GM12873 (cell line): ENCODE measurements around the gene ZNF423.

Experiments
- TF ChIP-seq, protein P1 (sequence below): IDR thresholded peaks from 2 replicates; pipeline ENCODE4 v1.5.1; 2012; ENCODE audit warnings: low read depth, mild to moderate bottlenecking, moderate library complexity, low read length, control low read depth; ENCODE audit not compliant: insufficient read depth; ENCODE audit errors: missing control alignments

The ZNF423 gene

DNA sequence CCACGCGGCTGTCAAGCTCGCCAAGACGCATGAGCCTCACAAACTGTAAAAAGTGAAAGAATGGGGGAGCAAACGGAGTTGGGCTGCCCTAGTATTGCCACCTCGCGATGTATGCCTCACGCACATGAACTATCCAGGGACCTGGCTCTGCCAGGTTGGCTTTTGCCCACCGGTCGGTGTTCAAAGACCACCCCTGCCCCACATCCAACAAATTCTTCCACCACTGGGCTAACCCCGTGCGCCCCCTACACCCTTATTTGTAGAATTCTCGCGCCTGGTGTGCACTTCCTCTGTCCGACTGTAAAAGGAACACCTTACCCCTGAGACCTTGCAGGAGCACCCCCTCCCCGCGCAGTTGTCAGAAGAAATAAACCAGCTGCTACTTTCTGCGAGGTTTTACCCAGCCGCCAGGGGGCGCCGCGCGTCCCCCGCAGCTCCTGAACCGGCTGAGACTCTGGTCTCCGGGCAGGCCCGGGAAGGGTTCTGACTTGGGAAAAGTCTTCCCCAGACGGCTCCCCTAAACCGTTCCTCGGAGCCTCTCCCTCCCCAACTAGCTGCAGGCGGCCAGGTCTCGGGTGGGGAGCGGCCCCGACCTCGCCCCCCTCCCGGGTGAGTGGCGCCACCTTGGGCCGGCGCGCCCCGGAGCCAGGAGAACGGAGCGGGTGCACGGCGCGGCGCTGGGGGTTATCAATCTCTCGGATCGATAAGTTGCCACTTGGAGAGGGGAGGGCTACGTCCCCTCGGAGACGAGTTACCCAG, 1.7 kb upstream of the ZNF423 start:
- TF ChIP-seq, protein P1, sequence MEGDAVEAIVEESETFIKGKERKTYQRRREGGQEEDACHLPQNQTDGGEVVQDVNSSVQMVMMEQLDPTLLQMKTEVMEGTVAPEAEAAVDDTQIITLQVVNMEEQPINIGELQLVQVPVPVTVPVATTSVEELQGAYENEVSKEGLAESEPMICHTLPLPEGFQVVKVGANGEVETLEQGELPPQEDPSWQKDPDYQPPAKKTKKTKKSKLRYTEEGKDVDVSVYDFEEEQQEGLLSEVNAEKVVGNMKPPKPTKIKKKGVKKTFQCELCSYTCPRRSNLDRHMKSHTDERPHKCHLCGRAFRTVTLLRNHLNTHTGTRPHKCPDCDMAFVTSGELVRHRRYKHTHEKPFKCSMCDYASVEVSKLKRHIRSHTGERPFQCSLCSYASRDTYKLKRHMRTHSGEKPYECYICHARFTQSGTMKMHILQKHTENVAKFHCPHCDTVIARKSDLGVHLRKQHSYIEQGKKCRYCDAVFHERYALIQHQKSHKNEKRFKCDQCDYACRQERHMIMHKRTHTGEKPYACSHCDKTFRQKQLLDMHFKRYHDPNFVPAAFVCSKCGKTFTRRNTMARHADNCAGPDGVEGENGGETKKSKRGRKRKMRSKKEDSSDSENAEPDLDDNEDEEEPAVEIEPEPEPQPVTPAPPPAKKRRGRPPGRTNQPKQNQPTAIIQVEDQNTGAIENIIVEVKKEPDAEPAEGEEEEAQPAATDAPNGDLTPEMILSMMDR = peak; percentile 66

DNA sequence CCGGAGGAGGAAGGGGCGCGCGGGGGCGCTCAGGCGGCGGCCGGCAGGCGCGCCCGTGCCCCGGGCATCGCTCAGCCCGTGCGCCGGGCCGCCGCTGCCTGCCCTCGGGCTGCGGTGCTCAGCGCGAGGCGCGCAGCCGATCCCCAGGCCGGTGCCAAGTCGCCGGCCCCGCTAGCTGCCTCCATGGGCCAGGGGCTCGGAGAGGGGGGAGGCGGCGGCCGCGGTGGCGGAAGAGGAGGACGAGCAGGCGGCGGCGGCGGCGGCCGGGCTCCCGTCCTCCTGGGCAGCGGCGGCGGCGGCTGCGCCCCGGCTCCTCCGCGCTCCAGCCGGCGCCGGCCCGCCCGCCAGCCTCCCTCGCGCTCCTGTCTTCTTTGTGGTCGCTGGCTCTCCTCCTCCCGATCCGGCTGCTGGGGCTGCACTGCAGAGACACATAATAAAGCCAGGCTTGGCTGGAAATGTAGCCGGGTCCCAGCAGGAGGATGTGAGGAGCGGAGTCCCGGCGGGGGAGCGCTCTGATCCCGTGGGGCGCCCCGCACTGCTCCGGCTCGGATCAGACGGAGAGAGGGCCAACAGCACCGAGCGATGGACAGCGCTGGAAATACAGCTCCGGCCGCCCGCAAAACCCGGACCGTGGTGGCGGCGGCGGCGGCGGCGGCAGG, 889 bp upstream of the ZNF423 start:
- TF ChIP-seq, protein P1 = no peak

DNA sequence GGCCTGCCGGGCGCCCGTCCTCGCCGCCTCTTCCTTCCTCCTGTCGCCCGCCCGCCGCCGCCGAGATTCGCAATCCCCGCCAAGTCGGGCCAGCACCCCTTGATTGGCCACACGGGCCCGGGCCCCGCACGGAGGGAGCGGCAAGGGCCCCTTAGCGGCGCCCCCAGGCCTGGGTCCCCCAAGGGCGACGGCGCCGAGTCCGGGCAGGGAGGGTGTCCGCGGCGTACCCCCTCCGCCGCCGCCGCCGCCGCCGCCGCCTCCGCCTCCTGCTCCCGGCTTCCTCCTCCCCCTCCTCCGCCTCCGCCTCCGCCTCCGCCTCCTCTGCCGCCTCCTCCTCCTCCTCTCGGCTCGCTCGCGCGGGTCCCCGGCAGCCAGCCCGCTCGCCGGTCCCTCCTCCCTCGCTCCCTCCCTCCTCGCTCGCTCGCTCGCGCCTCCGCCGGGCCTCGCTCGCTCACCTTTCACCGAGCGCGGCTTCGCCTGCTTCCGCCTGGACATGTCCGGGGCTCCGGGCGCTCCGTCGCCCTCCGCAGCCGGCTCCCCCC, 561 bp downstream of the ZNF423 start:
- TF ChIP-seq, protein P1 = no peak

DNA sequence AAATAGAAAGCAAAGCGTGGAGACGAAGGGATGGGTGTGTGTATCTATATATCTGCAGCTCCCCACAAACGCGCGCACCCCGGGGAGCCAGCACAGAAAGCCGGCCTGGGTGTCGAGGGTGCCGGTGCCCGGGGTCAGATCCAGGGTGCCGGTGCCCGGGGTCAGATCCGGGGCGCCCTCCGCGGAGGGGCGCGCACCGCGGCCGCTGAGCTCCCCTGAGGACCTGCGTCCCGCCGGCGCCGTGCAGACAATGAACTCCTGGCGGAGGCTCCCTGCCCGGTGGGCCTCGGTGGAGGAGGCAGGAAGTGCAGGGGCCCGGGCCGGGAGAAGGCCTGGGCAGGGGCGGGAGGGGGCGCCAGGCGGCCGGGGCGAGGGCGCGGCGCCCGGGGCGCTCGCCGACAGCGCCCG, 1.1 kb downstream of the ZNF423 start:
- TF ChIP-seq, protein P1 = no peak

DNA sequence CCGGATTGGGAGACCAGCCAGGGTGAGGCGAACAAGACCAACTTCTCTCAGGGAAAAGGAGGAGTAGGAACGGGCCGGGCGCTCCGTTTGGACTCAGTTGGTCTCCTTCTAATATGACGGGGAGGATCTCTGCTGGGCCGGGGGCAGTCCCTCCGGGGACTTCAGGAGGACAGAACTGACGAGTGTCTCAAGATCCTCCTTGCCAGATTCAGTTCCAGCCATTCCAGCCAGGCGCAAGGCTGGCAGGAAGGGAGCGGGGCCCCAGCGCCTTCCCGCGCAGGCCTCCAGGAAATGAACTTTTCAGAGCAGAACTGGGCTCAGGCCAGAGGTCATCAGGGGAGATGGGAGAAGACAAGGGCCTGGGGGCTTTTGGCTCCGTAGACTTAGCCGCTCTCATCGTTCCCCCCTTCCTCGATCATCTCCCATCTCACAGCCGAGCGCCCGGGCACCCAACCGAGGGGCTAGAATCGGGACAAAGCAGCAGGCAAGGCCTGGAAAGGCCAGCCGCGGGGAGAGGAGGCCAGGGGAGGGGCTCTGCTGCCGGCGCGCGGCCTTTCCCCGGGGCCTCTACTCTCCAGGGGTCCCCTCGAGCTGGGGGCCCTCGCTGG, 1.6 kb downstream of the ZNF423 start:
- TF ChIP-seq, protein P1 = no peak

DNA sequence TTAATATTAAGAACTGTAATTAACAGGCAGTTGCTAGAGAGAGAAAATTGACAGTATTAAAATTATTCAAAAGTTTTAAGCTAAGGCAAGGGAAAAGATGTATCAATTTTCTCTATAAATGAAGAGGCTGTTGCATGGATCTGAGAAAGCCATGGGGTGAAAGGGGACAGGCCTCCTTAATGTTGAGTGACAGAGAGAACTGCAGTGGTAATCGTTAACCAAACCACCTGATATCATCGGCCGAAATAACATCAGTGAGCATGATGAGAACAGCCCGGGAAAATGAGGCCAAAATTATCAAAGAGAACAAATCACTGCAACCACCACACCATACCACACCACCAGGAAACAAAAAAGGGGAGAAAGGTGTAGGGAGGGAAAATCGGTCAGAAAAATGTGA, 3.6 kb downstream of the ZNF423 start:
- TF ChIP-seq, protein P1 = no peak

DNA sequence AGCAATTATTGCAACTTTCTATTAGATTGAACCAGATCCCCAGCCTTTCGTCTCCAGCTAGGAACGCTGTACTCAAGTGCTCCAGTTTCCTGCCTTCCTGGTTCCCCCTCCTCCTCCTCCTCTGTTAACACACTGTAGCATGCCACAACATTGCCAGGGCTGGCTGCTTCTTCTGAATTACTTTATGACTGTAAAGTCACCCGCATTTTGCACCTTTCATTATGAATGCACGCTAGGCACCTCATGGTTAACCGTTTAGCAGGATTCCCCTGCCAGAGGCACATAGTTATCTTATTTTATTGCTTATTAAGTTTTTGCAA, 4.5 kb downstream of the ZNF423 start:
- TF ChIP-seq, protein P1 = no peak
